GM23338 (cell line): ENCODE measurements around the gene PEAR1.

ENCODE experiments used
- CTCF ChIP-seq, 2 experiments: fragments of 200-600 bp in 1 of 2; sonication (generic) in 1 of 2; conservative IDR thresholded peaks; 2 replicates each; pipeline versions ENCODE4 v1.5.1 to v1.6.1; 2016 to 2017; ENCODE audit warnings: antibody characterized with exemption in 2 of 2, low read depth in 2 of 2, mild to moderate bottlenecking in 2 of 2, moderate library complexity in 1 of 2
- EZH2 ChIP-seq: fragments of 200-600 bp; sonication (generic); IDR thresholded peaks from one replicate; pipeline ENCODE4 v1.8.0; 2017; ENCODE audit warnings: antibody characterized with exemption, mild to moderate bottlenecking, low read depth; ENCODE audit not compliant: unreplicated experiment
- EZH2phosphoT487 ChIP-seq: fragments of 200-600 bp; sonication (generic); IDR thresholded peaks from one replicate; pipeline ENCODE4 v1.8.1; 2018; ENCODE audit warnings: antibody characterized with exemption; ENCODE audit not compliant: unreplicated experiment
- POLR2AphosphoS5 ChIP-seq: IDR thresholded peaks from 2 replicates; pipeline ENCODE4 v1.6.1; 2016; ENCODE audit warnings: antibody characterized with exemption, low read depth

GRCh38 chr1:156853761-156854160 is 39.8 kb upstream of the PEAR1 start:
- TF ChIP-seq CTCF (conservative IDR thresholded peaks at IDR 0.05; ENCODE audit: low read depth in 2 of 2) (no peak), POLR2AphosphoS5 (no peak), EZH2 (no peak), EZH2phosphoT487 (no peak)
